HG02798 (cell line): ENCODE results near the gene PRKN.

Experiments
- ATAC-seq: cut with Tn5 transposase; IDR thresholded peaks from one replicate; pipeline ENCODE4 v1.9.1; 2021; ENCODE audit warnings: mild to moderate bottlenecking; ENCODE audit not compliant: unreplicated experiment, poor library complexity

PRKN gene

GRCh38 chr6:162712694-162713093 lies 14.9 kb downstream of the PRKN start:
- ATAC-seq: no peak

GRCh38 chr6:162711376-162711775 lies 16.2 kb downstream of the PRKN start:
- ATAC-seq: no peak

- no peak for ATAC-seq
Observed at GRCh38 chr6:162710936-162711335, 16.6 kb downstream of the PRKN start.

GRCh38 chr6:162710419-162710818 lies 17.1 kb downstream of the PRKN start:
- ATAC-seq: no peak

- no peak for ATAC-seq
Observed at GRCh38 chr6:162709431-162709830, 18.1 kb downstream of the PRKN start.

GRCh38 chr6:162708971-162709370 lies 18.6 kb downstream of the PRKN start:
- ATAC-seq: no peak

- ATAC-seq: no peak
Observed at GRCh38 chr6:162706232-162706631, 21.3 kb downstream of the PRKN start.

- ATAC-seq: no peak
Observed at GRCh38 chr6:162705736-162706135, 21.8 kb downstream of the PRKN start.

GRCh38 chr6:162704001-162704400 lies 23.6 kb downstream of the PRKN start:
- ATAC-seq: no peak

GRCh38 chr6:162702446-162702845 lies 25.1 kb downstream of the PRKN start:
- no peak for ATAC-seq

GRCh38 chr6:162701551-162701950 lies 26.0 kb downstream of the PRKN start:
- ATAC-seq: no peak

- no peak for ATAC-seq
Observed at GRCh38 chr6:162700966-162701365, 26.6 kb downstream of the PRKN start.

- no peak for ATAC-seq
Observed at GRCh38 chr6:162699961-162700360, 27.6 kb downstream of the PRKN start.

- no peak for ATAC-seq
Observed at GRCh38 chr6:162698440-162698839, 29.1 kb downstream of the PRKN start.

- no peak for ATAC-seq
Observed at GRCh38 chr6:162697872-162698403, 29.6 kb downstream of the PRKN start.

- ATAC-seq: no peak
Observed at GRCh38 chr6:162690158-162690557, 37.4 kb downstream of the PRKN start.

GRCh38 chr6:162688751-162689345 lies 38.7 kb downstream of the PRKN start:
- ATAC-seq: no peak

GRCh38 chr6:162685586-162685985 lies 42.0 kb downstream of the PRKN start:
- no peak for ATAC-seq

GRCh38 chr6:162684961-162685360 lies 42.6 kb downstream of the PRKN start:
- ATAC-seq: no peak

GRCh38 chr6:162684052-162684451 lies 43.5 kb downstream of the PRKN start:
- no peak for ATAC-seq

- no peak for ATAC-seq
Observed at GRCh38 chr6:162683135-162683534, 44.4 kb downstream of the PRKN start.

GRCh38 chr6:162681447-162681846 lies 46.1 kb downstream of the PRKN start:
- no peak for ATAC-seq

- no peak for ATAC-seq
Observed at GRCh38 chr6:162680871-162681270, 46.7 kb downstream of the PRKN start.
